Gastrocnemius medialis (tissue), 4 donors: Measurements from ENCODE around the gene RTN3. TPM values are rescaled to one million over a fixed set of nuclear protein-coding genes. Genes with fewer than 3 reads are reported as not detected.

ENCODE experiments used
- ATAC-seq, 2 donors: fragments of 150-250 bp; one replicate each; pipeline ENCODE4 v1.9.1; 2016
- DNase-seq, 2 donors: peaks; one replicate each; pipeline ENCODE4 v3.0.0-alpha.2; 2019
- H3K27ac ChIP-seq, 4 donors: fragments of 200-600 bp; sonication (generic); 1 replicate in 1 of 4; 2 replicates in 3 of 4; pipeline ENCODE4 v1.5.1; 2016 to 2018; ENCODE audit warnings: mild to moderate bottlenecking in 2 of 4, moderate library complexity in 1 of 4
- H3K27me3 ChIP-seq, 3 donors: fragments of 200-600 bp; sonication (generic) in 2 of 3; 1 replicate in 1 of 3; 2 replicates in 2 of 3; pipeline versions ENCODE4 v1.5.1 to v1.6.0; 2016 to 2019; ENCODE audit warnings: mild to moderate bottlenecking in 1 of 3, moderate library complexity in 1 of 3
- H3K36me3 ChIP-seq, 2 donors: fragments of 200-600 bp; sonication (generic) in 1 of 2; one replicate each; pipeline ENCODE4 v1.5.1; 2017 to 2018
- H3K4me1 ChIP-seq, 2 donors: fragments of 200-600 bp; sonication (generic) in 1 of 2; one replicate each; pipeline ENCODE4 v1.5.1; 2016 to 2017; ENCODE audit warnings: mild to moderate bottlenecking in 2 of 2
- H3K4me3 ChIP-seq, 4 donors: fragments of 200-600 bp; sonication (generic) in 3 of 4; 1 replicate in 1 of 4; 2 replicates in 3 of 4; pipeline ENCODE4 v1.5.1; 2016 to 2019; ENCODE audit warnings: mild to moderate bottlenecking in 2 of 4
- H3K9me3 ChIP-seq, 3 donors: fragments of 200-600 bp; sonication (generic) in 2 of 3; 1 replicate in 1 of 3; 2 replicates in 2 of 3; pipeline ENCODE4 v1.5.1; 2016 to 2019
- POLR2A ChIP-seq, 2 donors: fragments of 450-650 bp; IDR thresholded peaks; one replicate each; pipeline ENCODE4 v1.6.1; 2017; ENCODE audit warnings: antibody characterized with exemption in 2 of 2, mild to moderate bottlenecking in 2 of 2, moderate library complexity in 2 of 2
- in situ Hi-C, 4 donors: fragments of 200-750 bp; cut with MboI; loops; one replicate each; pipeline versions ENCODE4 v1.15.0 to v1.8.0; 2017; ENCODE audit warnings: low sequenced_read_pairs in 4 of 4
- intact Hi-C: fragments of 100-400 bp; cut with DNase I; formaldehyde crosslinking; loops from one replicate; pipeline ENCODE4 v1.15.1; 2023; ENCODE audit warnings: low total_unique reads
- total RNA-seq, 4 donors: library from RNA; depleted of rRNA; stranded (reverse); fragments of >200 nt; gene quantifications; one replicate each; pipeline versions ENCODE4 v1.1.0 to v1.2.3, GENCODE V29; 2016
- TF ChIP-seq, protein P1 (sequence below), 5 experiments: fragments of 450-650 bp in 3 of 5; fragments of 200-600 bp in 2 of 5; sonication (generic) in 2 of 5; IDR thresholded peaks in 4 of 5; conservative IDR thresholded peaks in 1 of 5; 1 replicate in 4 of 5; 2 replicates in 1 of 5; pipeline ENCODE4 v1.5.1; 2016 to 2019; ENCODE audit warnings: antibody characterized with exemption in 5 of 5, mild to moderate bottlenecking in 3 of 5, moderate library complexity in 3 of 5

RTN3 gene
- total RNA-seq, 4 donors from 2014 or later: 45.5 to 112 (median 86.0) TPM

DNA sequence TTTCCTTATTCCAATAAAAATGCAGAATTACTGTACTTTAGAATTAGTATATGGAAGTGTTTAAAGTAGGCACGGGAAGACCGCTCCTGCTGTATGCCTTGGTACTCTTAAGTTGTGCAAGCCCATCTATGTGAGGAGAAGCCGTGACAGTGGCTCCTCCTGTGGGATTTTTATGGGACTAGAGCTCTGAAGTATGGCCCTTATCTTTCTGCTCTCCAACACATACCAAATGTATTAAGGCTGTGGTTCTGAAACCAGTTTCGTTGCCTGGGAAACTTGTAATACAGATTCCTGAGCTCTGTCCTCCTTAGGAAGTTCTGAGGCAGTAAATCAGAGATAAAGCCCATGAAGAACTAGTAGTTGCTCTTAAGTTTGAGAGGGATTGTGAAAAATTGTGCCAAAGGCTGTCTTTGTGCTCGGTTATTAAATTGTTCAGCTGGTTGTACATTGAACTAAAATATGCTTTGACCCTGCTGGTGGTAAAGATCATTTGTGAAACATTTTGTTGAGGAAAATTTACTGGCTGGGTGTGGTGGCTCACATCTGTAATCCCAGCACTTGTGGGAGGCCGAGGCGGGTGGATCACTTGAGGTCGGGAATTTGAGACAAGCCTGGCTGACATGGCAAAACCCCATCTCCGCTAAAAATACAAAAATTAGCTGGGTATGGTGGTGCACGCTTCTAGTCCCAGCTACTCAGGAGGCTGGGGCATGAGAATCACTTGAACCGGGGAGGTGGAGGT, 29.3 kb downstream of the RTN3 start:
- H3K4me3 ChIP-seq: no peak overlapping the region
- TF ChIP-seq POLR2A (IDR thresholded peaks at IDR 0.05): no peak
- TF ChIP-seq, protein P1, sequence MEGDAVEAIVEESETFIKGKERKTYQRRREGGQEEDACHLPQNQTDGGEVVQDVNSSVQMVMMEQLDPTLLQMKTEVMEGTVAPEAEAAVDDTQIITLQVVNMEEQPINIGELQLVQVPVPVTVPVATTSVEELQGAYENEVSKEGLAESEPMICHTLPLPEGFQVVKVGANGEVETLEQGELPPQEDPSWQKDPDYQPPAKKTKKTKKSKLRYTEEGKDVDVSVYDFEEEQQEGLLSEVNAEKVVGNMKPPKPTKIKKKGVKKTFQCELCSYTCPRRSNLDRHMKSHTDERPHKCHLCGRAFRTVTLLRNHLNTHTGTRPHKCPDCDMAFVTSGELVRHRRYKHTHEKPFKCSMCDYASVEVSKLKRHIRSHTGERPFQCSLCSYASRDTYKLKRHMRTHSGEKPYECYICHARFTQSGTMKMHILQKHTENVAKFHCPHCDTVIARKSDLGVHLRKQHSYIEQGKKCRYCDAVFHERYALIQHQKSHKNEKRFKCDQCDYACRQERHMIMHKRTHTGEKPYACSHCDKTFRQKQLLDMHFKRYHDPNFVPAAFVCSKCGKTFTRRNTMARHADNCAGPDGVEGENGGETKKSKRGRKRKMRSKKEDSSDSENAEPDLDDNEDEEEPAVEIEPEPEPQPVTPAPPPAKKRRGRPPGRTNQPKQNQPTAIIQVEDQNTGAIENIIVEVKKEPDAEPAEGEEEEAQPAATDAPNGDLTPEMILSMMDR (IDR thresholded peaks at IDR 0.05 in 4 of 5, conservative IDR thresholded peaks at IDR 0.05 in 1 of 5): no peak
- DNase-seq (no peak), ATAC-seq (no peak)
- H3K27ac ChIP-seq: no peak overlapping the region
- no peaks in the 10 kb centered on the region for H3K36me3 ChIP-seq
- no peaks in the 10 kb centered on the region for H3K9me3 ChIP-seq
- no peaks in the 10 kb centered on the region for H3K27me3 ChIP-seq
- intact Hi-C loops (no loop called here), in situ Hi-C loops (no loop called here)
- peaks cover 0 to 5% of the 10 kb centered on the region in 2 donors for H3K4me1 ChIP-seq

DNA sequence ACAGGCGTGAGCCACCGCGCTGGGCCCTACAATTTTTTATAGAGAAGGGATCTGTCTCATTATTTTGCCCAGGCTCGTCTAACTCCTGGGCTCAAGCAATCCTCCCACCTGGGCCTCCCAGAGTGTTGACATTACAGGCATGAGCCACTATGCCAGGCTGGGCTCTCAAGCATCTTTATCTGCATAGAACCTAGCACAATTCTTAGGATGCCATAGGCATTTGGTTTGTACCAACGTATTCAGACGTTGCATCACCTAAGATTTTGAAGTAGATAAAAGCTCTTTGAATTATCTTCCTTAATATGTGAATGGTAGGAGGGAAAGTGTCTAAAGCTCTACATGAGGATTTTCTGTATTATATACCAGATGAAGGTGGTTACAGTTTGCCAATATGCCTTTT, 30.5 kb downstream of the RTN3 start:
- no peaks in the 10 kb centered on the region for H3K36me3 ChIP-seq
- H3K9me3 ChIP-seq: no peaks in the 10 kb centered on the region
- no peak for TF ChIP-seq POLR2A (IDR thresholded peaks at IDR 0.05)
- TF ChIP-seq, protein P1 (IDR thresholded peaks at IDR 0.05 in 4 of 5, conservative IDR thresholded peaks at IDR 0.05 in 1 of 5): no peak
- no peak overlapping the region for H3K4me3 ChIP-seq
- H3K4me1 ChIP-seq: peaks cover 0 to 5% of the 10 kb centered on the region in 2 donors
- in situ Hi-C loops: no loop called here
- ATAC-seq: no peak
- no peak for DNase-seq
- H3K27me3 ChIP-seq: no peaks in the 10 kb centered on the region
- no peak overlapping the region for H3K27ac ChIP-seq
- intact Hi-C loops: no loop called here

DNA sequence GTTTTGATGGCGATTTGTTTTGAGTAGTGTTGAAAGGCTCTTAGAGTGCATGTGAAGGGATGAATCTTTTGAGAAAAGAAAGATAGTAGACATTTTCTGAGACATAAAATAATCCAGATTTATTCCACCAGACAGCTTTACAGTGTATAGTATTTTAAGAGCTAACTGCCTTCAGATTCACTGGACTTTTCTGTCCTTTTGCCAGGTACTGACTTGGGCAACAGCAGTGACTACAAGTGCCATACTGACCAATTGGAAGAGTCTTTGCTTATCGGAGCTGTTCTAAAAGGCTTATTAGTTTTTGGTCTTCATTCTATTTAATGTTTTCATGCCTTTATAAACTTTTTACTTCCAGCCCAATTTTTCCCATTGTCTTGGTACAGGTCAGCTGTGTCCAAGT, 32.5 kb downstream of the RTN3 start:
- Histone ChIP-seq H3K27me3 (no peaks in the 10 kb centered on the region), H3K36me3 (no peaks in the 10 kb centered on the region), H3K27ac (no peak overlapping the region), H3K4me1 (no peaks in the 10 kb centered on the region), H3K4me3 (no peak overlapping the region), H3K9me3 (no peaks in the 10 kb centered on the region)
- intact Hi-C loops: no loop called here
- no peak for TF ChIP-seq POLR2A (IDR thresholded peaks at IDR 0.05)
- ATAC-seq (no peak), DNase-seq (no peak)
- in situ Hi-C loops: no loop called here

DNA sequence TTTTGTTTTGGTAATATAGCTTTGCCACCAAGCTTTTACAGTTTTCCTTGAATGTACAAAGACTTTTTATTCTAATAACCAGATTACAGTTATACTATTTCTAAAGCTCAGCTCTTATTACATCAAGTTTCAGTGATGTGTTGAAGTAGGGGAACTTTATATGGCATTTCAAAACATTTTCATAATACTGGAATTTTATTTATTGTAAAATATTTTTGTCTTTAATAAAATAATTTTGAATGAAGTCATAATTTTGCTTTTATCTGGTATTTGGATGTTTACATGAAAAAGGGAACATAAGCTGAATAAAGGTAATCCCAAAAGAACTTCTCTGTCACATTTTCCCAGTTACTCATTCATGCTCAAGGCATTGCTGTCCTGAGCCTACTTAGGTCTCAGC, 34.7 kb downstream of the RTN3 start:
- Histone ChIP-seq H3K4me3 (no peak overlapping the region), H3K27me3 (no peaks in the 10 kb centered on the region), H3K4me1 (no peaks in the 10 kb centered on the region), H3K27ac (no peak overlapping the region), H3K36me3 (no peaks in the 10 kb centered on the region), H3K9me3 (no peaks in the 10 kb centered on the region)
- ATAC-seq: no peak
- no peak for DNase-seq
- in situ Hi-C loops: no loop called here
- TF ChIP-seq POLR2A (IDR thresholded peaks at IDR 0.05): no peak
- TF ChIP-seq, protein P1 (IDR thresholded peaks at IDR 0.05 in 4 of 5, conservative IDR thresholded peaks at IDR 0.05 in 1 of 5): no peak
- intact Hi-C loops: no loop called here

DNA sequence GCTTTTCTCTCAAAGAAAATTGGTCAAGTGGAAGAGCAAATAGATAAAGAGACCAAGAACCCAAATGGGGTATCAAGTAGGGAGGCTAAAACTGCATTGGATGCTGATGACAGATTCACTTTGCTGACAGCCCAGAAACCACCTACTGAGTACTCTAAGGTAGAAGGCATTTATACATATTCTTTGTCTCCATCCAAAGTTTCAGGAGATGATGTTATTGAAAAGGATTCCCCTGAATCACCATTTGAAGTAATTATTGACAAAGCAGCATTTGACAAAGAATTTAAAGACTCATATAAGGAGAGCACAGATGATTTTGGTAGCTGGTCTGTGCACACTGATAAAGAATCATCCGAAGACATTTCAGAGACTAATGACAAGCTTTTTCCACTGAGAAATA, 37.7 kb downstream of the RTN3 start:
- in situ Hi-C loops: no loop called here
- no peak overlapping the region for H3K27ac ChIP-seq
- H3K27me3 ChIP-seq: no peaks in the 10 kb centered on the region
- no peaks in the 10 kb centered on the region for H3K36me3 ChIP-seq
- ATAC-seq (no peak), DNase-seq (no peak)
- H3K4me3 ChIP-seq: no peak overlapping the region
- intact Hi-C loops: no loop called here
- no peaks in the 10 kb centered on the region for H3K9me3 ChIP-seq
- no peaks in the 10 kb centered on the region for H3K4me1 ChIP-seq
- no peak for TF ChIP-seq POLR2A (IDR thresholded peaks at IDR 0.05)
- TF ChIP-seq, protein P1 (IDR thresholded peaks at IDR 0.05 in 4 of 5, conservative IDR thresholded peaks at IDR 0.05 in 1 of 5): no peak
